ENCODE results near the gene CCDC74B. TPM values are rescaled to one million over a fixed set of nuclear protein-coding genes. Genes with fewer than 3 reads are reported as not detected.
"Not testable (repeated sequence)": the region's sequence is repeated elsewhere in the genome, so short reads cannot be mapped to it uniquely, and the experiment has no call there.

CCDC74B gene
- total RNA-seq, 2 experiments from 2014 or later: 2.5 to 3.2 TPM

GRCh38 chr2:130154773-130155765, 10.2 kb upstream of the CCDC74B start:
- Mint-ChIP-seq H3K4me3 (no peak overlapping the region), H3K9me3 (ENCODE audit: low read depth) (no peaks in the 10 kb centered on the region), H3K4me1 (no peaks in the 10 kb centered on the region), H3K27ac (no peak overlapping the region), H3K36me3 (ENCODE audit: low read depth) (peaks cover 19% of the 10 kb centered on the region), H3K27me3 (no peaks in the 10 kb centered on the region)
- ChIA-PET POLR2A (no interaction called here), CTCF (no interaction called here)
- intact Hi-C loops (cut with DNase I, micrococcal nuclease): no loop called here
- DNase-seq: no peak
- no peak for ATAC-seq

- H3K27me3 Mint-ChIP-seq; H3K4me1 Mint-ChIP-seq; DNase-seq; intact Hi-C loops (cut with DNase I, micrococcal nuclease); H3K27ac Mint-ChIP-seq; ATAC-seq; CTCF ChIA-PET; POLR2A ChIA-PET; H3K4me3 Mint-ChIP-seq; H3K9me3 Mint-ChIP-seq (ENCODE audit: low read depth): not testable (repeated sequence)
- H3K36me3 Mint-ChIP-seq (ENCODE audit: low read depth): peaks cover 16% of the 10 kb centered on the region
Measured at GRCh38 chr2:130154423-130154770, 9.5 kb upstream of the CCDC74B start.

GRCh38 chr2:130153721-130154422, 9.0 kb upstream of the CCDC74B start:
- POLR2A ChIA-PET: interaction anchor here (0.6 kb wide), 1 partner anchor 177 kb away, joined by 4 read pairs; no protein-coding TSS in a partner anchor
- CTCF ChIA-PET; H3K9me3 Mint-ChIP-seq (ENCODE audit: low read depth); intact Hi-C loops (cut with DNase I, micrococcal nuclease); H3K27me3 Mint-ChIP-seq; H3K27ac Mint-ChIP-seq; DNase-seq; H3K4me1 Mint-ChIP-seq; H3K4me3 Mint-ChIP-seq; ATAC-seq: not testable (repeated sequence)
- peaks cover 15% of the 10 kb centered on the region for H3K36me3 Mint-ChIP-seq (ENCODE audit: low read depth)

GRCh38 chr2:130152816-130153595, 8.1 kb upstream of the CCDC74B start:
- ChIA-PET POLR2A (interaction anchor here (0.6 kb wide), 2 partner anchors 9 to 178 kb away, joined by 3 to 4 read pairs; no protein-coding TSS in a partner anchor), CTCF (no interaction called here)
- intact Hi-C loops (cut with DNase I, micrococcal nuclease): no loop called here
- no peaks in the 10 kb centered on the region for H3K9me3 Mint-ChIP-seq (ENCODE audit: low read depth)
- ATAC-seq (no peak), DNase-seq (no peak)
- H3K27me3 Mint-ChIP-seq: no peaks in the 10 kb centered on the region
- no peak overlapping the region for H3K27ac Mint-ChIP-seq
- H3K4me1 Mint-ChIP-seq: no peaks in the 10 kb centered on the region
- peaks cover 10% of the 10 kb centered on the region for H3K36me3 Mint-ChIP-seq (ENCODE audit: low read depth)
- no peak overlapping the region for H3K4me3 Mint-ChIP-seq

- CTCF ChIA-PET; H3K9me3 Mint-ChIP-seq (ENCODE audit: low read depth); H3K4me1 Mint-ChIP-seq; intact Hi-C loops (cut with DNase I, micrococcal nuclease); ATAC-seq; H3K27me3 Mint-ChIP-seq; H3K27ac Mint-ChIP-seq; H3K4me3 Mint-ChIP-seq; DNase-seq: not testable (repeated sequence)
- POLR2A ChIA-PET: interaction anchor here (0.6 kb wide), 1 partner anchor 9 kb away, joined by 3 read pairs; no protein-coding TSS in a partner anchor
- peaks cover 10% of the 10 kb centered on the region for H3K36me3 Mint-ChIP-seq (ENCODE audit: low read depth)
Measured at GRCh38 chr2:130152136-130152815, 7.4 kb upstream of the CCDC74B start.

- CTCF ChIA-PET; POLR2A ChIA-PET; intact Hi-C loops (cut with DNase I, micrococcal nuclease); H3K27me3 Mint-ChIP-seq; DNase-seq; H3K4me1 Mint-ChIP-seq; ATAC-seq; H3K9me3 Mint-ChIP-seq (ENCODE audit: low read depth); H3K4me3 Mint-ChIP-seq; H3K27ac Mint-ChIP-seq: not testable (repeated sequence)
- H3K36me3 Mint-ChIP-seq (ENCODE audit: low read depth): peaks cover 10% of the 10 kb centered on the region
Measured at GRCh38 chr2:130151145-130151512, 6.2 kb upstream of the CCDC74B start.

- POLR2A ChIA-PET: no interaction called here
- H3K4me1 Mint-ChIP-seq: no peaks in the 10 kb centered on the region
- H3K27ac Mint-ChIP-seq: no peak overlapping the region
- no peak for DNase-seq
- ATAC-seq: no peak
- intact Hi-C loops (cut with DNase I, micrococcal nuclease): no loop called here
- H3K36me3 Mint-ChIP-seq (ENCODE audit: low read depth): peaks cover 10% of the 10 kb centered on the region
- peaks cover 5% of the 10 kb centered on the region for H3K27me3 Mint-ChIP-seq
- no peaks in the 10 kb centered on the region for H3K9me3 Mint-ChIP-seq (ENCODE audit: low read depth)
- H3K4me3 Mint-ChIP-seq: no peak overlapping the region
- CTCF ChIA-PET: no interaction called here
Measured at GRCh38 chr2:130150181-130151144, 5.6 kb upstream of the CCDC74B start.

GRCh38 chr2:130148515-130148914, 3.6 kb upstream of the CCDC74B start:
- ATAC-seq; H3K4me1 Mint-ChIP-seq; DNase-seq; H3K4me3 Mint-ChIP-seq; POLR2A ChIA-PET; H3K27me3 Mint-ChIP-seq; intact Hi-C loops (cut with DNase I, micrococcal nuclease); H3K36me3 Mint-ChIP-seq (ENCODE audit: low read depth); H3K27ac Mint-ChIP-seq; CTCF ChIA-PET; H3K9me3 Mint-ChIP-seq (ENCODE audit: low read depth): not testable (repeated sequence)

- peaks cover 13% of the 10 kb centered on the region for H3K27me3 Mint-ChIP-seq
- ATAC-seq; DNase-seq; H3K27ac Mint-ChIP-seq; intact Hi-C loops (cut with DNase I, micrococcal nuclease); H3K4me1 Mint-ChIP-seq; H3K9me3 Mint-ChIP-seq (ENCODE audit: low read depth); H3K36me3 Mint-ChIP-seq (ENCODE audit: low read depth); CTCF ChIA-PET: not testable (repeated sequence)
- POLR2A ChIA-PET: interaction anchor here (0.6 kb wide), 1 partner anchor 9 kb away, joined by 3 read pairs; no protein-coding TSS in a partner anchor
- H3K4me3 Mint-ChIP-seq: peak overlapping the region; percentile 65
Measured at GRCh38 chr2:130143266-130144039, 1.5 kb downstream of the CCDC74B start.

Data from activated CD4-positive, alpha-beta T cell treated with anti-CD3 and anti-CD28 coated beads for 36 hours (primary cell).